ENCODE data around the gene FRAS1.
"Not testable (repeated sequence)": the region's sequence is repeated elsewhere in the genome, so short reads cannot be mapped to it uniquely, and the experiment has no call there.

Gene FRAS1

GRCh38 chr4:78528327-78528726 is 471.2 kb downstream of the FRAS1 start:
- no peak for DNase-seq

DNA sequence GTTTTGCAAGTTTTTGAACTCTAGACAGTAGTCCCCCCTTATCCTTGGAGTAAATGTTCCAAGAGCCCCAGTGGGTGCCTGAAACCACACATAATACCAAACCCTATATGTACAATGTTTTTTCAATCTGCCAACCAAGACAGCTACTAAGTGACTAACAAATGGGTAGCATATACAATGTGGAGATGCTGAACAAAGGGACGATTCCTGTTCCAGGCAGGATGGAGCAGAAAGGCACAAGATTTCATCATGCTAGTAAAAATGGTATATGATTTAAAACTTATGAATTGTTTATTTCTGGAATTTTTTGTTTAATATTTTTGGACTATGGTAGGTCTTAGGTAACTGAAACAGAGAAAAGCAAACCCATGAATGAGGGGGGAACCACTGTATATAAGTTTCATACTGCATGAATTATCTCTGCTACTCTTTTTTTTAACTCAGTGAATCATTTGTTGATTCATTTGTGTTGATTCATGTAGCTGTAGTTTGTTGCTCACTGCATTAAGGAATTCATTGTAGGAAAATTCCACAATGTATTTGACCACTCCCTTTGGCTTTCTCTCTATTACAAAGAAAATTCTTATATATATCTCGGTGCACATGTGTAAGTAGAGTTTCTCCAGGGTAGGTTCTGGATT is 472.6 kb downstream of the FRAS1 start:
- no peak for DNase-seq

GRCh38 chr4:78532046-78532445 is 474.9 kb downstream of the FRAS1 start:
- no peak for DNase-seq

- no peak for DNase-seq
These were observed 476.7 kb downstream of the FRAS1 start for GRCh38 chr4:78533854-78534253.

DNA sequence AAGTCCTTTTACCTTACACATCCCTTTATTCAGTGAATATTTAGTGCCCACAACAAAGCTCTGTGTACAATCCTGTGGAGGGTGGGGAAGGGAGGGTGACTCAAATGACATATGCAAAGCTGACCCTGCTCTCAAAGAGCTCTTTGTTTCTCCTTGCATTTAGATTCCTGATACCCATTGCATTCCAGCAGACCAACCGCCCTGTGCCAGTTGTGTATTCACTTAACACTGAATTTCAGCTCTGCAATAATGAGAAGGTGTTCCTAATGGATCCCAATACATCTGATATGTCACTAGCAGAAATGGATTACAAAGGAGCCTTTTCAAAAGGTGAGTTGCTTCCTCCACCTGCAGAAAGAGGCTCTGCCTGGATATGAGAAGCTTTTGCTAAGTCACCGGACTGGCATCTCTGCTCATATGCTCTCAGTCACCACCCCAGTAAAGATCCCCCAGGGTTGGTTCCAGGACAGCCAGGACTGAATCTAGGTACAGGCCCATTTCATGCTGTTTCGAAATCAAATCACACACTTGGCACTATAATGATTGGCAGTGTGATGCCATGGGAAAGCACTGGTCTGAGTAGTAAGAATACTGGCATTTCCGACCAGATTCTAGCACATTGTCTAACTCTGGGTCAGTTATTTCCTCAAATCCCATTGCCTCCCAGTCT is 477.3 kb downstream of the FRAS1 start:
- DNase-seq: no peak

GRCh38 chr4:78542373-78542772 is 485.2 kb downstream of the FRAS1 start:
- no peak for DNase-seq

DNA sequence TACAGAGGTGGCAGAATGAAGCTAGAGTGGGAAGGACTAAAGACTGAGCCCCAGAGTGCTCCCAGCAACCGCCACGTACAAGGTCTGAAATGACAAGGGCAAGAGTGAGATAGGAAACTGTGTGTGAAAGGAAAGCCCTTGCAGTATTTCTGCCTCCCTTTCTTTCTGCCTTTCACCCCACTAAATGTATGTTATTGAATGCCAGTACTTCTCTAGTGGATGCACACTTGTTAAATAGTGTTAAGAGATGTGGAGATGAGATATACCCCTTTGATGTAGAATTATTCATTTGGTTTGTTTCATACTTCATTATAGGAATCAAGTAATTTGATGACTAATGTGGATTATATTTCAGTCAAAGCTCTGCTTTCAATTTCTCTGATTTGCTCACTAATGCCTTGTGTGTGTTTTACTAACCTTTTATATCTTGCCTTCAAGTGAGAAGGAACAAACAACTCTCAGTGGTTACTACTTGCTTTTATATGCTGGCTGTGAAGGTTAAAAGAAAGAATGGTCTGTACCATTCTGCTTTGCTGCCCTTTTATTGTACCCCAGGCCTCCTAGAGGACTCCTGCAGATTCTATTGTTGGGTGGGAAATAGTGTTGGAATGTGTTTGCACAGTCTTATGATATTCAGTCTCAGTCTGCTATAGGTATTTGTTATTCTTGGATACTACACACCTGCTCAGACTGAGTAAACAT is 486.5 kb downstream of the FRAS1 start:
- no peak for DNase-seq

- DNase-seq: no peak
These were observed 487.6 kb downstream of the FRAS1 start for GRCh38 chr4:78544678-78545077.

DNA sequence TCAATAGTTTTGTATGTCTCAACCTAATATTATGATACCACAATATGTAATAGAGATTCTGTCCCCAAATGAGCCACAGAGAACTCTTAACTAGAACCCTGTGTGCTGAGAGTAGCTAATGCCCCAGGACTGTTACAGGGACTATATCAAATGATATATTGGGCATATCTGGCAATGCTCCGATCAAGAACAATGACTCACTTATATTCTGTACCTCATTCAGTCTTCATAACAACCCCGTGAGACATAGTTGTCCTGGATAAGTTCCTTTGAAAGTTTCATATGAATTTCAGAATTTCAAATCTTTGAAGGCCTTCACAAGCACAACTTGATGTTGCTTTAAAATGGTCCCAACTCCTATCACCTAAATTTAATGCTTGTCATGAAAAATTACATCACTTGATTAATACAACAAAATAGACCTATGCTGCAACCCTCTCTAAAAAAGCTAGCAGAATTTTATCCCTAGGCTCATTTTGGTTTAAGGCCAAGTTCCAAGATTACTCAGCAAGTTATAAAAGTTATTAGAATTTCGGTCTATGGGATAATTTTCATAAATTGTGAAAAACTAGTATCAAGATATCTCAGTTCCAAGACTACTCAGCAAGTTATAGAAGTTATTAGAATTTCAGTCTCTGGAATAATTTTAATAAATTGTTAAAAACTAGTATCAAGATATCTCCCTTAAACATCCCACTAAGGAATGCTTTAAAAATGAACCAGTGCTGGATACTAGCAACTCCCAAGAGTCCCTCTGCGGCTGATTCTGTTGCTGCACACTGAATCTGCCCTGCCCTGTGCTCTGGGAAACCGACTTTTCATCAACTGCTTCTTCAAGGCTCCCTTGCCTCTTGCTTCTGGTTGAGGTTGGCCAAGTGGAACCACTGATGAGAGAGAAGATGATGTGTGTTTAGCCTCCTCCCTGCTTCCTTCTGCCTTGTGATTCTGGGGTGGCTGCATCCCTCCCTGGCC is 488.4 kb downstream of the FRAS1 start:
- no peak for DNase-seq

DNA sequence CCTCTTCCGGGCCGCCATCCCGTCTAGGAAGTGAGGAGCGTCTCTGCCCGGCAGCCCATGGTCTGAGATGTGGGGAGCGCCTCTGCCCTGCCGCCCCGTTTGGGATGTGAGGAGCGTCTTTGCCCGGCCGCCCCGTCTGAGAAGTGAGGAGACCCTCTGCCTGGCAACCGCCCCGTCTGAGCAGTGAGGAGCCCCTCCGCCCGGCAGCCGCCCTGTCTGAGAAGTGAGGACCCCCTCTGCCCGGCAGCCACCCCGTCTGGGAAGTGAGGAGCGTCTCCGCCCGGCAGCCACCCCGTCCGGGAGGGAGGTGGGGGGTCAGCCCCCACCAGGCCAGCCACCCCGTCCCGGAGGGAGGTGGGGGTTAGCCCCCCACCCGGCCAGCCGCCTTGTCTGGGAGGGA is 490.8 kb downstream of the FRAS1 start:
- not testable (repeated sequence) for DNase-seq

- not testable (repeated sequence) for DNase-seq
These were observed 491.8 kb downstream of the FRAS1 start for GRCh38 chr4:78548889-78549288.

- DNase-seq: no peak
These were observed 494.6 kb downstream of the FRAS1 start, which contains the start of gene ANXA3 for GRCh38 chr4:78551420-78552351. ANXA3 (plus strand) TSS chr4:78551770; CDS start chr4:78554474, 2,704 bp downstream.

DNA sequence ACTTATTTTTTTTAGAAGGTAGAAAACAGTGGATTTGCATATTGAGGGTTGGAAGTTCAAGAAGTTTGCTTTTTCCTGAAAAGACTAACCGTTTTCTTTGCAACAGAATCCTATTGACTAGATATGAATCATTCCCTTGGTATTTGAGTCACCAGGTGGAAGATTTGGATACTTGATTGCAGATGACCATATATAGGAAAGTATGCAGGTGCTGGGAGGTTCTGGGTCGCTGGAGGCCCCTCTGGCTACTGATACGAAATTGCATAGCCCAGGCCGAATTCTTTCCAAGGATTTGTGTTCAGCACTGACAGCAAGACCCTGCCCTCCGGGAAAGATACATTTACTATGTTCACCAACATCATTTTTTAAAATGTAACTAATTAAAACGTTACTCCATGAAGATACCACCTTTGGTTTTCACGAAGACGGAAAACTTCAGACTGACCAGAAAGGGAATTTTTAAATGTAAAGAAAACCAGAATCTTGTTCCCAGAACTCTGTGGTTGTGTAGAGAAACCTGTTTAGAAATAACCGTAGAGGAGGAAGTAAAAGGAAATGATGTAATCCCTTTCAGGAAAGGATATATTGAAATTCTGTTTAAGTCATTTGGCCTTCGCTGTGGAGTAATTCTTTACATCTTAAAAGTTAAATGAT is 495.4 kb downstream of the FRAS1 start:
- DNase-seq: no peak

GRCh38 chr4:78553043-78553396 is 495.9 kb downstream of the FRAS1 start:
- DNase-seq: no peak

DNA sequence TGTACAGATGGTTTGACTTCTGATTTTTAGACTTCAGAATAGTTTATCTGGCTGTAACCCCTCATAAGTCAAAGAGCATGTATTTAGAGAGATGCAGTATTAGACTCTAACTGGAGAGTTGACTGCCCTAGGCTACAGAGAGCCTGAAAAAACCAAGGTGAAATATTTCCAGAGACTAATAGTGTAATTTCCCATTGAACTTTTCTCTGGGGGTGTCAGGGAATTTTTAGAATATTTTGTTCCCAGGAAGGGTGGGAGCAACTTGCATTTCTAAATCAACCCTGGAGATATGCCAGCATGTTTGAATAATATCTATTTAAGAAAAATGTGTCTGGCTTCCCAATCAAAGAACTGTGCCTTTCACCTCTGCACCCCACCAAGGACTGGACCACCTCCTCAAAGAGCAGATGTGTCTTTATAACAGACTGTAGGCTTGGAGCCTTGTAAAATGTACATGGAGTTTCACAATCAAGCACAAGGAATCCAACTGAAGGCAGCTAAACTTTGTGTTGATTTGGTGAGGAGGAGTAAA is 496.5 kb downstream of the FRAS1 start:
- DNase-seq: no peak

- DNase-seq: no peak
These were observed 499.5 kb downstream of the FRAS1 start for GRCh38 chr4:78556665-78557064.

DNA sequence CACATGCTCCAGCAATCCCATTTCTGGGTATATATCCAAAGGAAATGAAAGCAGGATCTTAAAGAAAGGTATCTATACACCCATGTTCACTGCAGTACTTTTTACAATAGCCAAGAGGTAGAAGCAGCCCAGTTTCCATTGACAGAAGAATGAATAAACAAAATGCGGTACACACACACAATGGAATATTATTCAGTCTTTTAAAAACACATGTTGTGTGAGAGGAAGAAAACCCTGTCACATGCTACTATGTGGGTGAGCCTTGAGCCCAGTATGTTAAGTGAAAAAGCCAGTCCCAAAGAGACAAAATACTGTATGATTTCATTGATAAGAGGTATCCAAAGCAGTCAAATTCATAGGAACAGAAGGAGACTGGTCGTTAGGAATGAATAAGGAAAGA is 500.7 kb downstream of the FRAS1 start:
- no peak for DNase-seq

GRCh38 chr4:78558410-78558809 is 501.3 kb downstream of the FRAS1 start:
- no peak for DNase-seq

DNA sequence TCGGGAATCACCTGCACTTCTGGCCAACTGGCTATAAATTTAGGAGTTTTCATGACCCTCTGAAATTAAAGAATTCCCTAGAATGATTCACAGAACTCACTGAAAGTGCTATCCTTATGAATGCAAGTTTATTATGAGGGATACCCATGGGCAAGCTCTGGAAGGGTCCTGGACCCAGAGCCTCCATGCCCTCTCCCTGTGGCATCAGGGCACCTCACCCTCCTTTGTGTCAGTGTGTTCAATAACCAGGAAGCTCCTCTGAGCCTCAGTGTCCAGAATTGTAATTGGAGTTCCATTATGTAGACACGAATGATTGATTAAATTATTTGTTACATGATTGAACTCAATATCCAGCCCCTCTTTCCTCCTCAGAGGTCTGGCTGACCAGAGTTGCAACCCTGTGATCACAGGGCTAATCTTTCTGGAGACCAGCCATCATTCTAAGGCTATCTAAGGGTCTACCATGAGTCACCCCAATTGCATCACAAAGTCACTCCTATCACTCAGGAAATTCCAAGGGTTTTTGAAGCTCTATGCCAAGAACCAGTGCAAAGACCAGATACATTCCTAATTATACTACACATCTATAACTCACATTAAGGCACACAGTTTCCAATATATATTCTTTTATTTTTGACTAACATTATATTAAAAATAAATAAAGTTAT is 503.3 kb downstream of the FRAS1 start:
- DNase-seq: no peak

GRCh38 chr4:78561677-78562076 is 504.6 kb downstream of the FRAS1 start:
- DNase-seq: no peak

Data from activated CD8-positive, alpha-beta memory T cell treated with anti-CD3 and anti-CD28 coated beads, Interleukin-2, amount 50 U/mL, for 4 hours (primary cell).